SK-N-SH (cell line): ENCODE measurements around the gene RFX4.

Experiments used
- CHD2 ChIP-seq: fragments of 150-350 bp; IDR thresholded peaks from 2 replicates; pipeline ENCODE4 v1.6.1; 2018; ENCODE audit warnings: low read length; ENCODE audit not compliant: partially characterized antibody
- ELF1 ChIP-seq: IDR thresholded peaks from 2 replicates; pipeline ENCODE4 v1.4.0; 2012
- EP300 ChIP-seq, 2 experiments: IDR thresholded peaks; 2 replicates each; pipeline versions ENCODE4 v1.4.0 to v1.6.1; 2012; ENCODE audit warnings: borderline replicate concordance in 1 of 2, low read depth in 1 of 2, low read length in 1 of 2
- EZH2phosphoT487 ChIP-seq: fragments of 200-600 bp; sonication (generic); IDR thresholded peaks from 2 replicates; pipeline ENCODE4 v1.6.1; 2017; ENCODE audit warnings: low read depth, mixed run types, mild to moderate bottlenecking, antibody characterized with exemption, moderate library complexity, borderline replicate concordance
- FOXJ3 ChIP-seq: sonication (generic); formaldehyde crosslinking; IDR thresholded peaks from 2 replicates; pipeline ENCODE4 v1.5.1; 2020; ENCODE audit warnings: mild to moderate bottlenecking, missing genetic modification reagents
- POLR2AphosphoS5 ChIP-seq: IDR thresholded peaks from 2 replicates; pipeline ENCODE4 v1.6.1; 2012; ENCODE audit warnings: low read depth, low read length
- RAD21 ChIP-seq: IDR thresholded peaks from 2 replicates; pipeline ENCODE4 v1.6.1; 2012; ENCODE audit warnings: mild to moderate bottlenecking, low read length
- SMC3 ChIP-seq: IDR thresholded peaks from 2 replicates; pipeline ENCODE4 v1.6.1; 2012; ENCODE audit warnings: low read depth, low read length, improper control_type of control experiment
- TAF1 ChIP-seq: IDR thresholded peaks from 2 replicates; pipeline ENCODE4 v1.6.1; 2012; ENCODE audit warnings: low read depth, mild to moderate bottlenecking, low read length, moderate library complexity, borderline replicate concordance
- TF ChIP-seq, protein P1 (sequence below): fragments of 200-600 bp; sonication (generic); IDR thresholded peaks from 2 replicates; pipeline ENCODE4 v1.6.1; 2017; ENCODE audit warnings: antibody characterized with exemption, mild to moderate bottlenecking, moderate library complexity
- TF ChIP-seq, protein P2 (sequence below): IDR thresholded peaks from 2 replicates; pipeline ENCODE4 v1.4.0; 2012; ENCODE audit warnings: low read depth, borderline replicate concordance
- TF ChIP-seq, protein P3 (sequence below): fragments of 150-350 bp; IDR thresholded peaks from 2 replicates; pipeline ENCODE4 v1.6.1; 2016; ENCODE audit warnings: mild to moderate bottlenecking, low read depth, low read length
- TF ChIP-seq, protein P4 (sequence below): IDR thresholded peaks from 2 replicates; pipeline ENCODE4 v1.4.0; 2012; ENCODE audit warnings: low read depth

DNA sequence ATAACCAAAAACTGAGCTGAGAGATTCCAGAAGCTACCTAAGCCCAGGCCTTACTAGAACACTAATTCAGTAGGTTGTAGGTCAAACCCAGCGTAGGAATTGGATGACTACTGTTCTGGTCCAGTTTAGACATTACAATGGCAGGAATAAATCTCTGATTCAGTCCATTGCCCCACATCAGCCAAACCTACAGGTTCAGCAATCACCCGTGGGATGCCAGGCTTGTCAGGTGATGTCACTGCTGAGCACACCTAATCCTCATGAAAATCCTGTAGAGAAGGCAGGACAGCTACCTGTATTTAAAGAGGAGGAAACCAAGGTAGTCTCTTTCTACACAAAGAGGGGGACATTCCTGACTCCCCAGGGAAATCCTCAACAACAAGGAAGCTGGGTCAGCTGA lies 63.7 kb downstream of the RFX4 start:
- TF ChIP-seq, protein P1, sequence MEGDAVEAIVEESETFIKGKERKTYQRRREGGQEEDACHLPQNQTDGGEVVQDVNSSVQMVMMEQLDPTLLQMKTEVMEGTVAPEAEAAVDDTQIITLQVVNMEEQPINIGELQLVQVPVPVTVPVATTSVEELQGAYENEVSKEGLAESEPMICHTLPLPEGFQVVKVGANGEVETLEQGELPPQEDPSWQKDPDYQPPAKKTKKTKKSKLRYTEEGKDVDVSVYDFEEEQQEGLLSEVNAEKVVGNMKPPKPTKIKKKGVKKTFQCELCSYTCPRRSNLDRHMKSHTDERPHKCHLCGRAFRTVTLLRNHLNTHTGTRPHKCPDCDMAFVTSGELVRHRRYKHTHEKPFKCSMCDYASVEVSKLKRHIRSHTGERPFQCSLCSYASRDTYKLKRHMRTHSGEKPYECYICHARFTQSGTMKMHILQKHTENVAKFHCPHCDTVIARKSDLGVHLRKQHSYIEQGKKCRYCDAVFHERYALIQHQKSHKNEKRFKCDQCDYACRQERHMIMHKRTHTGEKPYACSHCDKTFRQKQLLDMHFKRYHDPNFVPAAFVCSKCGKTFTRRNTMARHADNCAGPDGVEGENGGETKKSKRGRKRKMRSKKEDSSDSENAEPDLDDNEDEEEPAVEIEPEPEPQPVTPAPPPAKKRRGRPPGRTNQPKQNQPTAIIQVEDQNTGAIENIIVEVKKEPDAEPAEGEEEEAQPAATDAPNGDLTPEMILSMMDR, result no peak
- TF ChIP-seq ELF1, result no peak
- TF ChIP-seq FOXJ3 (CRISPR knock-in tag), result no peak
- TF ChIP-seq, protein P2, sequence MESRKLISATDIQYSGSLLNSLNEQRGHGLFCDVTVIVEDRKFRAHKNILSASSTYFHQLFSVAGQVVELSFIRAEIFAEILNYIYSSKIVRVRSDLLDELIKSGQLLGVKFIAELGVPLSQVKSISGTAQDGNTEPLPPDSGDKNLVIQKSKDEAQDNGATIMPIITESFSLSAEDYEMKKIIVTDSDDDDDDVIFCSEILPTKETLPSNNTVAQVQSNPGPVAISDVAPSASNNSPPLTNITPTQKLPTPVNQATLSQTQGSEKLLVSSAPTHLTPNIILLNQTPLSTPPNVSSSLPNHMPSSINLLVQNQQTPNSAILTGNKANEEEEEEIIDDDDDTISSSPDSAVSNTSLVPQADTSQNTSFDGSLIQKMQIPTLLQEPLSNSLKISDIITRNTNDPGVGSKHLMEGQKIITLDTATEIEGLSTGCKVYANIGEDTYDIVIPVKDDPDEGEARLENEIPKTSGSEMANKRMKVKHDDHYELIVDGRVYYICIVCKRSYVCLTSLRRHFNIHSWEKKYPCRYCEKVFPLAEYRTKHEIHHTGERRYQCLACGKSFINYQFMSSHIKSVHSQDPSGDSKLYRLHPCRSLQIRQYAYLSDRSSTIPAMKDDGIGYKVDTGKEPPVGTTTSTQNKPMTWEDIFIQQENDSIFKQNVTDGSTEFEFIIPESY, result no peak
- no peak for TF ChIP-seq EZH2phosphoT487
- TF ChIP-seq, protein P3, sequence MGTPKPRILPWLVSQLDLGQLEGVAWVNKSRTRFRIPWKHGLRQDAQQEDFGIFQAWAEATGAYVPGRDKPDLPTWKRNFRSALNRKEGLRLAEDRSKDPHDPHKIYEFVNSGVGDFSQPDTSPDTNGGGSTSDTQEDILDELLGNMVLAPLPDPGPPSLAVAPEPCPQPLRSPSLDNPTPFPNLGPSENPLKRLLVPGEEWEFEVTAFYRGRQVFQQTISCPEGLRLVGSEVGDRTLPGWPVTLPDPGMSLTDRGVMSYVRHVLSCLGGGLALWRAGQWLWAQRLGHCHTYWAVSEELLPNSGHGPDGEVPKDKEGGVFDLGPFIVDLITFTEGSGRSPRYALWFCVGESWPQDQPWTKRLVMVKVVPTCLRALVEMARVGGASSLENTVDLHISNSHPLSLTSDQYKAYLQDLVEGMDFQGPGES, result no peak
- no peak for TF ChIP-seq EP300 (IDR thresholded peaks at IDR 0.05; ENCODE audit: borderline replicate concordance in 1 of 2, low read depth in 1 of 2, low read length in 1 of 2)
- TF ChIP-seq POLR2AphosphoS5, result no peak
- no peak for TF ChIP-seq SMC3
- no peak for TF ChIP-seq CHD2
- TF ChIP-seq RAD21, result no peak
- no peak for TF ChIP-seq TAF1
- TF ChIP-seq, protein P4, sequence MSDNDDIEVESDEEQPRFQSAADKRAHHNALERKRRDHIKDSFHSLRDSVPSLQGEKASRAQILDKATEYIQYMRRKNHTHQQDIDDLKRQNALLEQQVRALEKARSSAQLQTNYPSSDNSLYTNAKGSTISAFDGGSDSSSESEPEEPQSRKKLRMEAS, result no peak
